GM20000 (cell line): ENCODE results near the gene GAPVD1.
"Not testable (repeated sequence)": the region's sequence is repeated elsewhere in the genome, so short reads cannot be mapped to it uniquely, and the experiment has no call there.

Experiments
- DNase-seq: peaks from one replicate; pipeline ENCODE4 v3.0.0; 2012; ENCODE audit warnings: low spot score
- TF ChIP-seq, protein P1 (sequence below): IDR thresholded peaks from 2 replicates; pipeline ENCODE4 v1.5.1; 2012; ENCODE audit warnings: mild to moderate bottlenecking, control low read depth; ENCODE audit errors: extremely low read depth, missing control alignments

GAPVD1 gene

DNA sequence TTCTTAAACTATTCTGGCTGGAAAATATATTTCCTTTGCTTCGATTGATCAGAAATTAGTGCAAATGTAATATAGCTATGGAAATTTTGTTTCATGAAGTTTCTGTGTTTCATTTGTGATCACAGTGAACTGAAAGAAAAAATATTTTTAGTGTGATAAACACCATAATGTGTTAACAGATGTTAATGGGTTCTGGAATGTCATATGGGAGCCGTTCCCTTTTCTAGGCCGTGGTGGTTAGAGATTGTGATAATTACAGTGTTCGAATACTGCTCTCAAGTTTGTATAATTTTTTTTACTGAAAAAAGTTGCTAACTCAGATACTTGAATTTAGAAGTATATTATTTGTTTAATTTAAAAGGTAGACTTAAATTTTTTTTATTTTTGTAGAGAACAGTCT, 19.3 kb downstream of the GAPVD1 start:
- TF ChIP-seq, protein P1, sequence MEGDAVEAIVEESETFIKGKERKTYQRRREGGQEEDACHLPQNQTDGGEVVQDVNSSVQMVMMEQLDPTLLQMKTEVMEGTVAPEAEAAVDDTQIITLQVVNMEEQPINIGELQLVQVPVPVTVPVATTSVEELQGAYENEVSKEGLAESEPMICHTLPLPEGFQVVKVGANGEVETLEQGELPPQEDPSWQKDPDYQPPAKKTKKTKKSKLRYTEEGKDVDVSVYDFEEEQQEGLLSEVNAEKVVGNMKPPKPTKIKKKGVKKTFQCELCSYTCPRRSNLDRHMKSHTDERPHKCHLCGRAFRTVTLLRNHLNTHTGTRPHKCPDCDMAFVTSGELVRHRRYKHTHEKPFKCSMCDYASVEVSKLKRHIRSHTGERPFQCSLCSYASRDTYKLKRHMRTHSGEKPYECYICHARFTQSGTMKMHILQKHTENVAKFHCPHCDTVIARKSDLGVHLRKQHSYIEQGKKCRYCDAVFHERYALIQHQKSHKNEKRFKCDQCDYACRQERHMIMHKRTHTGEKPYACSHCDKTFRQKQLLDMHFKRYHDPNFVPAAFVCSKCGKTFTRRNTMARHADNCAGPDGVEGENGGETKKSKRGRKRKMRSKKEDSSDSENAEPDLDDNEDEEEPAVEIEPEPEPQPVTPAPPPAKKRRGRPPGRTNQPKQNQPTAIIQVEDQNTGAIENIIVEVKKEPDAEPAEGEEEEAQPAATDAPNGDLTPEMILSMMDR: no peak
- DNase-seq: no peak

DNA sequence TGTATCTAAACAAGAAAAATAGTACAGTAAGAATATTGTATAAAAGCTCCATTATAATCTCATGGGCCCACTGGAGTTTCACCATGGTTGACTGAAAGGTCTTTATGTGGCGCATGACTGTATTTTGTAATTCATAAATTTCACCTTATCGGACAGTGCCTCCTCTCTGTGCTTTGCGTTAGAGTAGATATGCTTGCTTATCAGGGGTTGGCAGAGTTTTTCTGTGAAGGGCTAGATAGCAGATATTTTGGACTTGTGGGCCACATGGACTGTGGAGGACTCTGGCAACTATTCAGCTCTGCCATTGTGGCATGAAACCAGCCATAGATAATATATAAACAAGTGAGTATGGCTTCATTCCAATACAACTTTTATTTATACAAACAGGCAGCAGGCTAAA, 23.2 kb downstream of the GAPVD1 start:
- TF ChIP-seq, protein P1: no peak
- no peak for DNase-seq

GRCh38 chr9:125286935-125287433, 25.4 kb downstream of the GAPVD1 start:
- not testable (repeated sequence) for DNase-seq

- DNase-seq: no peak
- TF ChIP-seq, protein P1: no peak
Measured at GRCh38 chr9:125293134-125293533, 31.5 kb downstream of the GAPVD1 start.

DNA sequence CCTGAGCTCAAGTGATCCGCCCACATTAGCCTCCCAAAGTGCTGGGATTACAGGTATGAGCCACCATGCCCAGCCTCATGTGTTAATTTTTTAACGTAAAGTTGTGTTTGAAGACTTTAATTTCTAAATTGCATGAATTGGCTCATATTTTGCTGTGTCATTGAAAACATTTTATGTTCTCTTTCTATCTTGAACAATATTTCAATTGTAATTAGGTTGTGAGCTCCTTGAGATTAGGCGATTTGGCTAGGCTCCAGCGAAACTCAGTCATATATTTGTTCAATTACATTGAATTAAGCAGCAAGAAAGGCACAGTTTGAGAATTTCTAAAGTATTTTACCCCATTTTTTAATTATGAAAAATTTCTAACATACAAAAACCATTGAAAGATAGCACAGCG, 34.0 kb downstream of the GAPVD1 start:
- no peak for DNase-seq
- TF ChIP-seq, protein P1: no peak

GRCh38 chr9:125296843-125297372, 35.3 kb downstream of the GAPVD1 start:
- TF ChIP-seq, protein P1: no peak

DNA sequence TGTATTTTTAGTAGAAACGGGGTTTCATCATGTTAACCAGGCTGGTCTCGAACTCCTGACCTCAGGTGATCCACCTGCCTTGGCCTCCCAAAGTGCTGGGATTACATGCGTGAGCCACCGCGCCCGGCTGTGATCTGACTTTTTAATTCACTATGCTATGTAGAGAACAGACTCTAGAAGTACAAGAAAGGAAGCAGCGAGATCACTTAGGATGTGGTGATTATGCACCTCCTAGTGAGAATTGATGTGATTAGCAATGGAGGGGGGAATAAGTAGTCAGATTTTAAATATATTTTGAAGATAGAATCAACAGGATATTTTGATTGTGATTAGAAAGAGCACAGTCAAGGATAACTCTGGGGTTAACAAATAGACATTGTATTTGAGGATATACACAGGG, 36.3 kb downstream of the GAPVD1 start:
- no peak for DNase-seq
- TF ChIP-seq, protein P1: no peak

More at GRCh38 chr9:125296843-125297372, 35.3 kb downstream of the GAPVD1 start:
- no peak for DNase-seq

DNA sequence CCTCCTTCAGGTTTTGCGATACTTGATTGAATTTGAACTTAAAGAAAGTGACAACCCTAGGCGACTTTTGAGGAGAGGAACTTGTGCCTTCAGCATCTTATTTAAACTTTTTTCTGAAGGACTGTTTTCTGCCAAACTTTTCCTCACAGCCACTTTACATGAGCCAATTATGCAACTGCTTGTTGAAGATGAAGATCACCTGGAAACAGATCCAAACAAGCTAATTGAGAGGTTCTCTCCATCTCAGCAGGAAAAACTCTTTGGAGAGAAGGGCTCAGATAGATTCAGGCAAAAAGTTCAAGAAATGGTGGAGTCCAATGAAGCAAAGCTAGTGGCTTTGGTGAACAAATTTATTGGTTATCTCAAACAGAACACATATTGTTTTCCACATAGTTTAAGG, 40.6 kb downstream of the GAPVD1 start:
- TF ChIP-seq, protein P1: no peak
- no peak for DNase-seq
